NCI-H510A treated with DMSO at 0.1 percent for 48 hours (cell line): Measurements from ENCODE around the gene RASGRP4.
"Not testable (repeated sequence)": the region's sequence is repeated elsewhere in the genome, so short reads cannot be mapped to it uniquely, and the experiment has no call there.

Experiments
- DNase-seq: peaks from one replicate; lab custom pipeline; 2025; lab: John Stamatoyannopoulos, UW

The RASGRP4 gene, protein sequence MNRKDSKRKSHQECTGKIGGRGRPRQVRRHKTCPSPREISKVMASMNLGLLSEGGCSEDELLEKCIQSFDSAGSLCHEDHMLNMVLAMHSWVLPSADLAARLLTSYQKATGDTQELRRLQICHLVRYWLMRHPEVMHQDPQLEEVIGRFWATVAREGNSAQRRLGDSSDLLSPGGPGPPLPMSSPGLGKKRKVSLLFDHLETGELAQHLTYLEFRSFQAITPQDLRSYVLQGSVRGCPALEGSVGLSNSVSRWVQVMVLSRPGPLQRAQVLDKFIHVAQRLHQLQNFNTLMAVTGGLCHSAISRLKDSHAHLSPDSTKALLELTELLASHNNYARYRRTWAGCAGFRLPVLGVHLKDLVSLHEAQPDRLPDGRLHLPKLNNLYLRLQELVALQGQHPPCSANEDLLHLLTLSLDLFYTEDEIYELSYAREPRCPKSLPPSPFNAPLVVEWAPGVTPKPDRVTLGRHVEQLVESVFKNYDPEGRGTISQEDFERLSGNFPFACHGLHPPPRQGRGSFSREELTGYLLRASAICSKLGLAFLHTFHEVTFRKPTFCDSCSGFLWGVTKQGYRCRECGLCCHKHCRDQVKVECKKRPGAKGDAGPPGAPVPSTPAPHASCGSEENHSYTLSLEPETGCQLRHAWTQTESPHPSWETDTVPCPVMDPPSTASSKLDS

DNA sequence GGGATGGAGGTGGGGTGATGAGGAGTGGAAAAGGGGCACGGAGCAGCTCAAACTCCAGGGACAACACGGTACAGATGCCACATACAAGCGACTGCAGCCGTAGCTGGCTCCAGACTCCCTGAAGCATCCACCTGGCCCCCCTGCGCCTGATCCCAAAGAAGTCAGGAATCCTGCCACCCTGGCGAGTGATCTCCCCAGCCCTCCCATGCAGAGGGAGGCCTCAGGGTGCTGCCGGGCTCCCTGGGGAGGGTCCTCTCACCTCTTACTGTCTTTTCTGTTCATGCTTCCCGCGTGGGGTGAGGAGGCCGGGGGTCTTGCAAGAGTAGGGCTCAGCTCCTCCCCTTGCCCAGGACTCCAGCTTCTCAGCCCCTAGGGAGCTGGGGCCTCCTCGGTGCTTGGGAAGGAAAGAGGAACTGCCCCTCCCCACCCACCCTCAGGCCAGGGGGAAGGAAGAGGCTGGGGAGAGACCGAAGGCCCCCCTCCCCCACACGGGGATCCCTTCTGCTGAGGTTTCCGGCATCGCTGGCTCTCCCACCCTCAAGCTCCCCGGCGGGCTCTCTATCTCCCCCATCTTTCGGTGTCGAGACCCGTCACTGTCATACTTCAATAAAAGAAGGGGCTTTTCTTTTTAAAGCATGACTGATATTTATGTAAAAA lies at the start of gene RASGRP4:
RASGRP4 (minus strand) TSS at position 410 of the 657 bp plus-strand sequence; CDS start at position 282, 128 bp downstream.
- DNase-seq = no peak

DNA sequence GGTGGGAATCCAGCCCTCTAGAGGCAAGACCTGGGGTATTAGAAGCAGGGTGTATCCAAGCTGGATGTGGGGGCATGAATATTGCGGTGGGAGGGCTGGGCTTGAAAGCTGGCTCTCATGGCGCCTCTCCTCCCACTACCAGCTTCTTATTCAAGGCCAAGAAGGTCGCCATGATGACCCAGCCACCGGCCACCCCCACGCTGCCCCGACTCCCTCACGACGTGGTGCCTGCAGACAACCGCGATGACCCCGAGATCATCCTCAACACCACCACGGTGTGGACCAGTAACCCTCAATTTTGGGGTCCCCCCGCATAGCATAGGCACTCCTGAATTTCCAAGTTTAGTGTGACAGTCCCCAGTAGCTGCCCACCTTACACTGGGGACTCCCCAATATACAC lies 49.2 kb upstream of the RASGRP4 start:
- no peak for DNase-seq

DNA sequence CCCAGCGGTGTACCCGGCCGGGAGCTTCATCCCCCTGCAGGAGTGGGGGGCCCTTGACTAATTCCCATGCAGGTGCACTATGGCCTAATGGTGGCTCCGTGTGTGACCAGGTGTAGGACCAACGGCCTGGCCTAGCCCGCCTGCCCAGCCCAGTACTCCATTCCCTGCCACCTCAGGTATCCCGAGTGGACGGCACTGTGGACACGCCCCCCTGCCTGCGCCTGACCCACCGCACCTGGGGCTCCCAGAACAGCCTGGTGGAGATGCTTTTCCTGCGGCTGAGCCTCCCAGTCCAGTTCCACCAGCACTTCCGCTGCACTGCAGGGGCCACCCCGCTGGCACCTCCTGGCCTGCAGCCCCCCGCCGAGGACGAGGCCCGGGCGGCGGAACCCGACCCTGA lies 47.2 kb upstream of the RASGRP4 start:
- DNase-seq = no peak

DNA sequence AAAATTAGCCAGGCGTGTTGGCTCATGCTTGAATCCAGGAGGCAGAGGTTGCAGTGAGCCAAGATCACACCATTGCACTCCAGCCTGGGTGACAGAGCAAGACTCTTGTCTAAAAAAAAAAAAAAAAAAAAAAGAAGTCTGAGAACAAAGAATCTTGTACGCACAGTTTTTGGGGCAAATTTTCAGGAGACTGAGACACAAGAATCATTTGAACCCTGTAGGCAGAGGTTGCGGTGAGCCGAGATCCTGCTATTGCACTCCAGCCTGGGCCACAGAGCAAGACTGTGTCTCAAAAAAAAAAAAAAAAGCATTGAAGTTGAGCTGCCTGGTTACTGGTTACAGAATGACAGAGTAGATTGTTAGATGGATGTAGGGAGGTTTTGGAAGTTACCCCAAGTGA lies 46.7 kb upstream of the RASGRP4 start:
- DNase-seq = not testable (repeated sequence)

DNA sequence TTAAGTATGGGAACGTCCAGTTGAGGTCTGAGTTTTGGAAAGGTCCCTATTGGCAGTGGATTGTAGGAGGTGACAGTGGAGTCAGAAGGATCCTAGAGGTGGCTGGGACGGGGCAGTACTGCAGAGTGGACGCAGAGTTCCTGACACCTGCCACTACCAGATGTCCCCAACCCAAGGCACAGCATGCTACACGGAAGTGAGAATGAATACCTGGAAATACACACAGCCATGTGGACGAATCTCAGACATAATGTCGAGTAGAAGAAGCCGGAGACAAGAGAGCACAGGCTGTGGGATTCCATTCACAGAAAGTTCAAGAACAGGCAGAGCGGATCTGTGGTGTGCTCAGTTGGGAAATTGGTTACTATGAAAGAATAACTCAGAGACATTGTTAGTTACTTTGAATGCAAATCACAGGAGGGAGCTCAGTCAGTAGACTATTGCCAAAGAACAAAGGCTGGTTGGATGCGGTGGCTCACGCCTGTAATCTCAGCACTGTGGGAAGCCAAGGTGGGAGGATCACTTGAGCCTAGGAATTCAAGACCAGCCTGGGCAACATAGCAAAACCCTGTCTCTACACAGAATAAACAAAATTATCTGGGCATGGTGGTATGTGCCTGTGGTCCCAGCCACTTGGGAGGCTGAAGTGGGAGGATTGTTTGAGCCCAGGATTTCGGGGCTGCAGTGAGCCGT lies 44.9 kb upstream of the RASGRP4 start:
- no peak for DNase-seq

DNA sequence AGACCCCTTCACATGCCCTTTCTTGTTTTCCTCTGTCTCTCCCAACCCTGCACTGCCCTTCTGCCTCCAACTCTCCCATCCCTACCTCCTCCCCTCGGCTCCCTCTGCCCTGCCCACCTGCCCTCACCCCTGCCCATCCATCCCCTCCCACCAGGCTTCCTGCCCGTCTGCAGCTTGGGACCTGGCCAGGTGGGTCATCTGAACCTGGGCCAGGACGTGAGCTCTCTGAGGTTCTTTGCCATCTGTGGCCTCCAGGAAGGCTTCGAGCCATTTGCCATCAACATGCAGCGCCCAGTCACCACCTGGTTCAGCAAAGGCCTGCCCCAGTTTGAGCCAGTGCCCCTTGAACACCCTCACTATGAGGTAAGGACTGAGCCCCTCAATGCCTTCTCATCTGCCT lies 43.1 kb upstream of the RASGRP4 start:
- no peak for DNase-seq

DNA sequence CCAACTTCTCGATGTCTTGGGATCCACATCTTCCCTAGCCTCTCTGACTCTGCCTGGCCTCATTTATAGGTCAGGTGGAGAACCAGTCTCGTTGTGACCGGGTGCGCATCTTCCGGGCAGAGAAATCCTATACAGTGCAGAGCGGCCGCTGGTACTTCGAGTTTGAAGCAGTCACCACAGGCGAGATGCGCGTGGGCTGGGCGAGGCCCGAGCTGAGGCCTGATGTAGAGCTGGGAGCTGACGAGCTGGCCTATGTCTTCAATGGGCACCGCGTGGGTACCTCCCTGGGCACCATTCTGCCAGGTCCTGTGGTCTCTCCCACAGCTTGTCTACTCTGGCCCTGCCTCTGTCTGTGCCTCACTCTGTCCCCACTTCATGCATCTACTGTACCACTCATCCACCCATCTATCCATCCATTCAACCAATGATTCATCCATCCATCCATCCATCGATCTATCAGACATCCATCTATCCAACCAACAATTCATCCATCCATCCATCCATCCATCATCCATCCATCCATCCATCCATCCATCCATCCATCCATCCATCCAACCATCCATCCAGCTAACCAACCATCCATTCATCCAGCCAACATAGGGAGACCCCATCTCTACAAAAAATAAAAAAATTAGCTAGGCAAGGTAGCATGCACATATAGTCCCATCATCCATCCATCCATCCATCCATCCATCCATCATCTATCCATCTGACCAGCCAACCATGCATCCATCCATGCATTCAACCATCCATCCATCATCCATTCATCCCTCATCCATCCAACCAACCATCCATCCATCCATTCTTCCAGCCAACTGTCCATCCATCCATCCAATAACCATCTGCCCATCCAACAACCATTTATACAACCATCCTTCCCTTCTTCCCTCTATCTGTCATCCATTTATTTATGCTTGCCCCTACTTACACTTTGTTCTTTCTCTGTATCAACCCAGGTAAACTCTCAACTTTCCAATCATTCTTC lies 41.8 kb upstream of the RASGRP4 start:
- DNase-seq = no peak

DNA sequence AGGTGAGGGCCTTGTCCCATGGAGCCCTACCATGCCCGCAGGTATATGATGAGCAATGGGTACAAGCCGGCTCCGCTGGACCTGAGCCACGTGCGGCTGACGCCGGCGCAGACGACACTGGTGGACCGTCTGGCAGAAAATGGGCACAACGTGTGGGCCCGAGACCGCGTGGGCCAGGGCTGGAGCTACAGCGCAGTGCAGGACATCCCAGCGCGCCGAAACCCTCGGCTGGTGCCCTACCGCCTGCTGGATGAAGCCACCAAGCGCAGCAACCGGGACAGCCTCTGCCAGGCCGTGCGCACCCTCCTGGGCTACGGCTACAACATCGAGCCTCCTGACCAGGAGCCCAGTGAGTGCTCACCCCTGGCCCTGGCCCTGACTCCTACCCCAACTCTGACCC lies 40.0 kb upstream of the RASGRP4 start:
- no peak for DNase-seq

DNA sequence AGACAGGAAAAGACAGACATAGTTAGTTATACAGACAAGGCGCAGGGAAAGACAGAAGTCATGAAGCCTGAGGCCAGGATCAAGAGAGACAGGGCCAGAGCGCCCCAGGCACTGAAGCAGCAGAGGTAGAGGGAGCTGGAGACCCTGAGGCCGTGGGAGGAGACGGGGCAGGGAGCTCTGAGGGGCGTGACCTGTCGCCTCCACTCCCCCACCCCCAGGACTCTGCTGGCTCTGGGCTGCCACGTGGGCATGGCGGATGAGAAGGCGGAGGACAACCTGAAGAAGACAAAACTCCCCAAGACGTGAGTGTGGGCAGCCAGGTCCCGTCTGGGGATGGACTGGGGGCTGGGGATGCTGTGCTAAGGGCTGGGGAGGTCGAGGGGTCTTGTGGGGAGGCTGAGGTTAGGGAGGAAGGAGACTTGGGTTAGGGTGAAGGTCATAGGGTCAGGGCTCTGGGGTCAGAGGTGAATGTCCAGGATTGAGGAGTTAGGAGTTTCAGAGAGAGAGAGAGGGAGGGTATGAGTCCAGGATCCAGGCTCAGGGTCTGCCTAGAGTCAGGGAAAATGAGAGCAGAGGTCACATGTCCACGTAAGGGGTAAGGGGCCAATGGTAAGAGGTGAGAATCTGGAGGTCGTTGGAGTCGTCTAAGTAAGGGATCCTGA lies 38.5 kb upstream of the RASGRP4 start:
- no peak for DNase-seq

DNA sequence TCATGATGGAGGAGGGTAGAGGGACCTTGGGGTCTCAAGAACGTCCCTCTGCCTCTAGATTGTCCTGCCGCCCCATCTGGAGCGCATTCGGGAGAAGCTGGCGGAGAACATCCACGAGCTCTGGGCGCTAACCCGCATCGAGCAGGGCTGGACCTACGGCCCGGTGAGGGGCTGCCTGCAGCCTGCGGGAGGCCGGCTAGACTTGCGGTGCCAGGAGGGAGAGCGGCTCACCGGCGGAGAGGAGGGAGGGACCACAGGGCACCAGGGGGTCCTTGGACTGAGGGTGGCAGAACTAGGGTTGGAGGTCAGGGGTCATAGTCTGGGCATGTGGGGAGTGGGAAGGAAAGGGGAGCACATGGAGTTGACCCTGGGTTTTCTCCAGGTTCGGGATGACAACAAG lies 37.3 kb upstream of the RASGRP4 start:
- no peak for DNase-seq

DNA sequence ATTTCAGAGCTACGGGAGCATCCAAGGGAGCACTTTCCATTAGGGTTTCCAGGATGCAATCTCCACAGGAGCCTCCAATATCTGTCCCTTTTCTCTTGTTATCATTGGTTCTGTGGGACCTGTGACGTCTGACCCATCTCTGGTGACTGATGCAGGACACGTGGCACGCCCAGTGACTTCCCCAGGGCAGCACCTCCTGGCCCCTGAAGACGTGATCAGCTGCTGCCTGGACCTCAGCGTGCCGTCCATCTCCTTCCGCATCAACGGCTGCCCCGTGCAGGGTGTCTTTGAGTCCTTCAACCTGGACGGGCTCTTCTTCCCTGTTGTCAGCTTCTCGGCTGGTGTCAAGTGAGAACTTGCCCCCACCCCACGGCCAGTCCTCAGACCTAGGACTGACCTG lies 33.0 kb upstream of the RASGRP4 start:
- DNase-seq = no peak

DNA sequence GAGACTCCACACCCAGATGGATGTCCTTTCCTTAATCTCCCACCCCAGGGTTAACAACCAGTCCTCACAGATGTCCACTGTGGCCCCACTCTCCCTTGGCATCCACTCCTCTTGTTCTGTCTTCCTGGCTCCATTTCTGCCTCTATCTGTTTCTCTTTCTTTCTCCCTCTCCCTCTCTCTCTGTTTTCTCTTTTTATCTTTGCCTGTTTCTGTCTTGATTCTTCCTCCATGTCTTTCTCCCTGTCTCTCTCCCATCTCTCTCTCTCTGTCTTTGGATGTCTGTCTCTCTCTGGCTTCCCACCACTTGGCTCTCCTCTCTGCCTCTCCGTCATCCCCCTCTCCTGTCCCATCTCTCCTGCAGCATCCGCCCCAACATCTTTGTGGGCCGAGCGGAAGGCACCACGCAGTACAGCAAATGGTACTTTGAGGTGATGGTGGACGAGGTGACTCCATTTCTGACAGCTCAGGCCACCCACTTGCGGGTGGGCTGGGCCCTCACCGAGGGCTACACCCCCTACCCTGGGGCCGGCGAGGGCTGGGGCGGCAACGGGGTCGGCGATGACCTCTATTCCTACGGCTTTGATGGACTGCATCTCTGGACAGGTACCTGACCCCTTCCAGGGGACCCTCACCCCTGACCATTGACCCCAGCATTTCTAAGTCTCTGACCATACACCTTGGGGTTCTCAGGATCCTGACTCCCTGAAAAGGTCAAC lies 31.8 kb upstream of the RASGRP4 start:
- no peak for DNase-seq

DNA sequence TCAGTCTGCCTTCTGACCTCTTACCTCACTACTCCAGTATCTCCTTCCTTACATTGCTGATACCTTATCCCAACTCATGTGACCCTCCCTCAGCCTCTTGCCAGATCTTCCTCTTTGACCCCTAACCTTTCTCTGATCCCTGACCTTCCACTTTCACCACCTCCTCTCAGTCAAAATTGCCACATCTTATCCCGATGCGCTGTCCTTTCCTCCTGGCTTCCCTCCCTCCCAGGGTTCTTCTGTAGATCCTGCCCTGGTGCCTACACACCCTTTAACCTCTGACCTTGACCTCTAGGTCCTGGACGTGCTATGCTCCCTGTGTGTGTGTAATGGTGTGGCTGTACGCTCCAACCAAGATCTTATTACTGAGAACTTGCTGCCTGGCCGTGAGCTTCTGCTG lies 31.2 kb upstream of the RASGRP4 start:
- no peak for DNase-seq

DNA sequence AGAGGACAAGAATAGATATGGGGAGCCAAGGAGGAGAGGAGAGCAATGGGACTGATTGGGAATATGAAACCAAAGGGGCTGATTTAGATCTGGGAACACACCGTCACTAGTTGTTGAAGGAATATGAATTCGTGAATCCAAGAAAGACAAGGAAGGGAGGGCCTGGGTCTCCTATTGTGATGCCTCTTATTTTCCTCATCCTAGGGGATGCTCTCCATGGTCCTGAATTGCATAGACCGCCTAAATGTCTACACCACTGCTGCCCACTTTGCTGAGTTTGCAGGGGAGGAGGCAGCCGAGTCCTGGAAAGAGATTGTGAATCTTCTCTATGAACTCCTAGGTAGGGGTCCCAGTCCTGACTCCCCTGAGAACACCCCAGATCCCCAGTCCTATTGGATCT lies 29.0 kb upstream of the RASGRP4 start:
- no peak for DNase-seq

DNA sequence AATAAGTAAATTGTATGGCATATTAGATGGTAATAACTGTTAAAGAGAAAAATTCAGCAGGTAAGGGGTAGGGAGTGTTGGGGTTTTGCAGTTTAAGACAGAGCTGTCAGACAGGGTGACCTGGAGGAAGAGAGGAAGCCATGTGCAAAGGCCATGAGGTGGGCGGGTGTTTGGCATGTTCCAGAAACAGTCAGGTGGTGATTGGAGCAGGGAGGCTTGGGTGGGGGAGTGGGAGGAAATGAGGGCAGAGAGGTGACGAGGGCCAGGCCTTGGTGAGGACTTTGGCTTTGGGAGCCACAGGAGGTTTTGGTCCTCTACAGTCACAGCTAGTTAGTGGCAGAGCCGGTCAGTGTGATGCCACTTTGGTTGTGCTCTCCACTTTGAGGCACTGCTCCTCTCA lies 27.6 kb upstream of the RASGRP4 start:
- no peak for DNase-seq

DNA sequence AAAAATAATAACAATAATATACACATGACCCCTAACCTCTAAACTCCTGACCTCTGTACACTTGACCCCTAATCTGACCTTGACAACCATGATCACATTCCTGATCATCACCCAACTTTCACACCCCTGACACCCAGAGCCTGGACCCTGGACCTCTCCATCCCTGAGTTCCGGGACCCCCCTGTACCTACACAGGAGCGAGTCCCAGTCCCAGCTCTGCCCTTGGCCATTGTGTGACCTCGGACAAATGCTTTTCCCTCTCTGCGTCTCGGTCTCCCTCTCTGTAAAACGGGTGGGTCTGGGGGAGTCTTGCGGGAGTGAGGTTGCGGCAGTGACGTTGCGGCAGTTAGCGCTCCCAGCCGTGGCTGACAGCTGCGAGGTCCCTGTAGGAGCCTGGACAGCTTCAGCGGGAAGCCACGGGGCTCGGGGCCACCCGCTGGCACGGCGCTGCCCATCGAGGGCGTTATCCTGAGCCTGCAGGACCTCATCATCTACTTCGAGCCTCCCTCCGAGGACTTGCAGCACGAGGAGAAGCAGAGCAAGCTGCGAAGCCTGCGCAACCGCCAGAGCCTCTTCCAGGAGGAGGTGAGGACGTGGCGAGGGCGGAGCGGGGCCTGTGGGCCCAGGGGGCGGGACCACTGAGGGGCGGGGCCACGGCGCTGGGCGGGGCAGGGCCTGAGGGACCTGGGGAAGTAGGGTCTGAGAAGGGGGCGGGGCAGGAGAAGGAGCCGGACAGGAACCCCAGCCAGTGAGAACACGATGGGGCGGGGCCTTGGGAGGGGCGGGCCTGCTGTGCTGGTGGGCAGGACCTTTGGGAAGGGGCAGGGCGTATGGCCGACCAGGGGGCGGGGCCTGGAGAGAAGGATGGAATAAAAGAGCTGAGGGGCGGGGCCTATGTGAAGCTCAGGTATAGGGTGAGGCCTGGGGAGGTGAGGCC lies 26.7 kb upstream of the RASGRP4 start:
- DNase-seq = no peak

DNA sequence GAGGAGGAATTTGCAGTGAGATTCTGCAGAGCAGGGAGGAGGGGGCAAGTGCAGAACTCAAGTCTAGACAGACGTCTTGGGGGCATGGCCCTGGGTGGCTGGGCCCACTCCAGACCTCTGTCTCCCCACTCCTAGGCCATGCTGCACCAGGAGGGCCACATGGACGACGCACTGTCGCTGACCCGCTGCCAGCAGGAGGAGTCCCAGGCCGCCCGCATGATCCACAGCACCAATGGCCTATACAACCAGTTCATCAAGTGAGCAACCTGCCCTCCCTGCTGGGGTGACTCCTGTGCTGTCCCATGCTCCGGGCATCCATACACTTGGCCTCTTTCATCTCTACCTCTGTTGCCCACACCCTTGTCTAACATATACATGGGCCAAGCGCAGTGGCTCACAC lies 25.6 kb upstream of the RASGRP4 start:
- DNase-seq = no peak

DNA sequence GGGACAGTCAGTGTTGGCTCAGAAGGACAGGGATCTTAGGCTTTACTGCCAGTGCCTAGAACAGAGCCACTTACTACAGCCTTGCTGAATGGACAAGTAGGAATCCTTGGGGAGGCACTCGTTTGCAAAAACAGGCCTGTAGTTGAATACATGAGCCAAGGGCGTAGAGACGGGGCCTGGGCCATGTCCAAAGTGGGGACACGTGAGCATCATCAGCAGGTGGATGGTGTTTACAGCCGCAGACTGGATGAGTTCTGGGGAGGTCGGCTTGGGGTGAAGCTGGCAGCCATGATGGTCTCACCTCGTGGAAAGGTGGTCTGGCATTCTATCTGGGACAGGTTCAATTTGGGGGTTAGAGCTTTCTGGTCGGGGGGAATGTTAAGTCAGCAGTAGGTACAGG lies 25.0 kb upstream of the RASGRP4 start:
- no peak for DNase-seq

DNA sequence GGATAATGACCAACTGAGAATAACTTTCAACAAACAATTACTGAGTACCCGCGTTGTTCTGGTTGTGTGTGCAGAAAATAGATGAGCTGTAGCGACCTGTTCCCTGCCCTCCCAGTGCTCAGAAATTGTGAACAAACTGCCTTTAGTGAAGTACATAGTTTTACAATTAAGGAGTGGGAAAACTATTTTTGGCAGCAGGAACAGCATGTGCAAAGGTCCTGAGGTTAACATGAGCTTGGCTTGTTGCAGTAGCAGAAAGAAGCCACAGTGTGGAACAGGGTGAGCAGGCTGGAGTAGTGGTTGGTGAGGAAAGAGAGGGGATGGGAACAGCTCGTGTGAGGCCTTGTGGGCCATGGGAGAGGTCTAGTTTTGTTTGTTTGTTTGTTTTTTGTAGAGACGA lies 23.5 kb upstream of the RASGRP4 start:
- DNase-seq = no peak
